Activated CD8-positive, alpha-beta memory T cell treated with anti-CD3 and anti-CD28 coated beads for 24 hours (primary cell): Measurements from ENCODE around the gene RCAN3.
A peak's percentile ranks its signal among the peaks of the same experiment; 100 is the strongest.
"Not testable (repeated sequence)": the region's sequence is repeated elsewhere in the genome, so short reads cannot be mapped to it uniquely, and the experiment has no call there.

Experiments used
- DNase-seq: peaks from one replicate; pipeline ENCODE4 v3.0.0-alpha.2; 2020

Gene RCAN3

GRCh38 chr1:24486331-24487065 lies 16.1 kb upstream of the RCAN3 start:
- DNase-seq = no peak

GRCh38 chr1:24487455-24487854 lies 15.2 kb upstream of the RCAN3 start:
- DNase-seq = no peak

GRCh38 chr1:24488159-24488558 lies 14.5 kb upstream of the RCAN3 start:
- DNase-seq = peak; percentile 78

- DNase-seq = no peak
Observed at GRCh38 chr1:24489674-24490073, 13.0 kb upstream of the RCAN3 start.

- DNase-seq = no peak
Observed at GRCh38 chr1:24490101-24490781, 12.4 kb upstream of the RCAN3 start.

GRCh38 chr1:24491577-24492360 lies 10.9 kb upstream of the RCAN3 start:
- DNase-seq = no peak

GRCh38 chr1:24492935-24493334 lies 9.7 kb upstream of the RCAN3 start:
- not testable (repeated sequence) for DNase-seq

GRCh38 chr1:24493785-24494184 lies 8.9 kb upstream of the RCAN3 start:
- peak; percentile 19 for DNase-seq

GRCh38 chr1:24498589-24498988 lies 4.0 kb upstream of the RCAN3 start:
- peak; percentile 41 for DNase-seq

GRCh38 chr1:24500448-24501048 lies 2.1 kb upstream of the RCAN3 start:
- peak; percentile 52 for DNase-seq

- peak; percentile 67 for DNase-seq
Observed at GRCh38 chr1:24501371-24502064, 1.1 kb upstream of the RCAN3 start.

GRCh38 chr1:24502065-24502708 lies 449 bp upstream of the RCAN3 start:
- DNase-seq = peak; percentile 89

GRCh38 chr1:24503059-24503751 lies 569 bp downstream of the RCAN3 start:
- peak; percentile 79 for DNase-seq

GRCh38 chr1:24503870-24504523 lies 1.4 kb downstream of the RCAN3 start:
- DNase-seq = peak; percentile 60

- DNase-seq = no peak
Observed at GRCh38 chr1:24504560-24504959, 1.9 kb downstream of the RCAN3 start.

GRCh38 chr1:24505816-24506215 lies 3.2 kb downstream of the RCAN3 start:
- peak; percentile 56 for DNase-seq

GRCh38 chr1:24506691-24507381 lies 4.2 kb downstream of the RCAN3 start:
- peak; percentile 35 for DNase-seq

- no peak for DNase-seq
Observed at GRCh38 chr1:24507405-24507804, 4.8 kb downstream of the RCAN3 start.

- no peak for DNase-seq
Observed at GRCh38 chr1:24508911-24509310, 6.3 kb downstream of the RCAN3 start.

- DNase-seq = no peak
Observed at GRCh38 chr1:24513706-24514105, 11.1 kb downstream of the RCAN3 start.
